ENCODE data around the gene CTTNBP2. TPM values are rescaled to one million over a fixed set of nuclear protein-coding genes. Genes with fewer than 3 reads are reported as not detected.

Gene CTTNBP2
- polyA plus RNA-seq, 1 of the 3 experiments (the other 2 are of a cell fraction), result not detected

DNA sequence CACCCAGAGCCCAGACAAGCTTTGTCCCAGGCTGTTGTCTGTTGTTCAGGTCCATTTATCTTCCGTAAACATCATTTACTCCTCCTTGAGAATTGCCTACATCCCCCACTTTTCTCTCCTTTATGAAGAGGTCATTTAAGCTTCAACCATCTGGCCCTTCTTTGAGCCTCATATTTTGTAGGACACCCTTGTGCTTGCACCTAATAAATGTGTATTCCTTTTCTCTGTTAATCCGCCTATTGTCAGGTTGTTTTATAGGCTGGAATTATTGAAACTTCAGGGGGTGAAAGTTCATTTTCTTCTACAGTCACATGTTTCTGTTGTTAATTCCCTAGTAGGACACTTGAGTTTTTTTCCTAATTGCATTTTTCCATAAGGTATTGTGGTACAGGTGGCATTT is 19.6 kb upstream of the CTTNBP2 start:
- Histone ChIP-seq H3K27ac (ENCODE audit: low read depth in 2 of 2, low read length in 1 of 2) (no peak overlapping the region), H3K9me2 (no peaks in the 10 kb centered on the region), H3K9ac (no peak overlapping the region), H3F3A (replicated peaks; ENCODE audit: insufficient read depth) (no peaks in the 10 kb centered on the region), H3K9me3 (no peaks in the 10 kb centered on the region), H3K27me3 (ENCODE audit: insufficient read depth) (no peaks in the 10 kb centered on the region), H3K79me2 (ENCODE audit: insufficient read depth) (no peaks in the 10 kb centered on the region), H2AFZ (ENCODE audit: low read depth) (no peak overlapping the region), H3K4me1 (ENCODE audit: control insufficient read depth in 1 of 2, insufficient read depth in 2 of 2, low read depth in 1 of 2, low read length in 1 of 2) (no peaks in the 10 kb centered on the region), H3K4me3 (ENCODE audit: low read depth in 2 of 2, low read length in 1 of 2) (no peak overlapping the region), H3K4me2 (no peak overlapping the region), H4K20me1 (ENCODE audit: insufficient read depth) (no peaks in the 10 kb centered on the region), H3K36me3 (replicated peaks in 1 of 2; ENCODE audit: control insufficient read depth in 1 of 2, insufficient read depth in 2 of 2, low read length in 1 of 2) (no peaks in the 10 kb centered on the region)
- ChIA-PET POLR2A (no interaction called here), CTCF (no interaction called here)
- 14% methylated on average over 2 of the region's 2 CpGs for WGBS (ENCODE audit: low lambda C conversion rate)
- TF ChIP-seq SIN3A (IDR thresholded peaks at IDR 0.05; ENCODE audit: borderline replicate concordance, low read depth, low read length) (no peak), GABPA (IDR thresholded peaks at IDR 0.05; ENCODE audit: low read depth) (no peak), FOSL2 (IDR thresholded peaks at IDR 0.05; ENCODE audit: borderline replicate concordance, low read depth) (no peak), RXRA (IDR thresholded peaks at IDR 0.05; ENCODE audit: borderline replicate concordance, low read depth) (no peak), NFIC (IDR thresholded peaks at IDR 0.05; ENCODE audit: borderline replicate concordance) (no peak), RFX5 (IDR thresholded peaks at IDR 0.05; ENCODE audit: low read length) (no peak), CHD2 (IDR thresholded peaks at IDR 0.05; ENCODE audit: low read length, partially characterized antibody) (no peak), RAD21 (IDR thresholded peaks at IDR 0.05; ENCODE audit: low read length) (no peak), POLR2AphosphoS5 (IDR thresholded peaks at IDR 0.05; ENCODE audit: low read depth, low read length) (no peak), ELF1 (IDR thresholded peaks at IDR 0.05) (no peak), TAF1 (IDR thresholded peaks at IDR 0.05; ENCODE audit: borderline replicate concordance, low read depth, low read length) (no peak), SMC3 (IDR thresholded peaks at IDR 0.05; ENCODE audit: low read depth, low read length) (no peak), RCOR1 (IDR thresholded peaks at IDR 0.05; ENCODE audit: low read length) (no peak), GATA2 (CRISPR knock-in tag; IDR thresholded peaks at IDR 0.05) (no peak)
- TF ChIP-seq, protein P1, sequence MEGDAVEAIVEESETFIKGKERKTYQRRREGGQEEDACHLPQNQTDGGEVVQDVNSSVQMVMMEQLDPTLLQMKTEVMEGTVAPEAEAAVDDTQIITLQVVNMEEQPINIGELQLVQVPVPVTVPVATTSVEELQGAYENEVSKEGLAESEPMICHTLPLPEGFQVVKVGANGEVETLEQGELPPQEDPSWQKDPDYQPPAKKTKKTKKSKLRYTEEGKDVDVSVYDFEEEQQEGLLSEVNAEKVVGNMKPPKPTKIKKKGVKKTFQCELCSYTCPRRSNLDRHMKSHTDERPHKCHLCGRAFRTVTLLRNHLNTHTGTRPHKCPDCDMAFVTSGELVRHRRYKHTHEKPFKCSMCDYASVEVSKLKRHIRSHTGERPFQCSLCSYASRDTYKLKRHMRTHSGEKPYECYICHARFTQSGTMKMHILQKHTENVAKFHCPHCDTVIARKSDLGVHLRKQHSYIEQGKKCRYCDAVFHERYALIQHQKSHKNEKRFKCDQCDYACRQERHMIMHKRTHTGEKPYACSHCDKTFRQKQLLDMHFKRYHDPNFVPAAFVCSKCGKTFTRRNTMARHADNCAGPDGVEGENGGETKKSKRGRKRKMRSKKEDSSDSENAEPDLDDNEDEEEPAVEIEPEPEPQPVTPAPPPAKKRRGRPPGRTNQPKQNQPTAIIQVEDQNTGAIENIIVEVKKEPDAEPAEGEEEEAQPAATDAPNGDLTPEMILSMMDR (IDR thresholded peaks at IDR 0.05), result no peak
- TF ChIP-seq, protein P2, sequence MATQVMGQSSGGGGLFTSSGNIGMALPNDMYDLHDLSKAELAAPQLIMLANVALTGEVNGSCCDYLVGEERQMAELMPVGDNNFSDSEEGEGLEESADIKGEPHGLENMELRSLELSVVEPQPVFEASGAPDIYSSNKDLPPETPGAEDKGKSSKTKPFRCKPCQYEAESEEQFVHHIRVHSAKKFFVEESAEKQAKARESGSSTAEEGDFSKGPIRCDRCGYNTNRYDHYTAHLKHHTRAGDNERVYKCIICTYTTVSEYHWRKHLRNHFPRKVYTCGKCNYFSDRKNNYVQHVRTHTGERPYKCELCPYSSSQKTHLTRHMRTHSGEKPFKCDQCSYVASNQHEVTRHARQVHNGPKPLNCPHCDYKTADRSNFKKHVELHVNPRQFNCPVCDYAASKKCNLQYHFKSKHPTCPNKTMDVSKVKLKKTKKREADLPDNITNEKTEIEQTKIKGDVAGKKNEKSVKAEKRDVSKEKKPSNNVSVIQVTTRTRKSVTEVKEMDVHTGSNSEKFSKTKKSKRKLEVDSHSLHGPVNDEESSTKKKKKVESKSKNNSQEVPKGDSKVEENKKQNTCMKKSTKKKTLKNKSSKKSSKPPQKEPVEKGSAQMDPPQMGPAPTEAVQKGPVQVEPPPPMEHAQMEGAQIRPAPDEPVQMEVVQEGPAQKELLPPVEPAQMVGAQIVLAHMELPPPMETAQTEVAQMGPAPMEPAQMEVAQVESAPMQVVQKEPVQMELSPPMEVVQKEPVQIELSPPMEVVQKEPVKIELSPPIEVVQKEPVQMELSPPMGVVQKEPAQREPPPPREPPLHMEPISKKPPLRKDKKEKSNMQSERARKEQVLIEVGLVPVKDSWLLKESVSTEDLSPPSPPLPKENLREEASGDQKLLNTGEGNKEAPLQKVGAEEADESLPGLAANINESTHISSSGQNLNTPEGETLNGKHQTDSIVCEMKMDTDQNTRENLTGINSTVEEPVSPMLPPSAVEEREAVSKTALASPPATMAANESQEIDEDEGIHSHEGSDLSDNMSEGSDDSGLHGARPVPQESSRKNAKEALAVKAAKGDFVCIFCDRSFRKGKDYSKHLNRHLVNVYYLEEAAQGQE (IDR thresholded peaks at IDR 0.05; ENCODE audit: low read depth, low read length), result no peak
- TF ChIP-seq, protein P3, sequence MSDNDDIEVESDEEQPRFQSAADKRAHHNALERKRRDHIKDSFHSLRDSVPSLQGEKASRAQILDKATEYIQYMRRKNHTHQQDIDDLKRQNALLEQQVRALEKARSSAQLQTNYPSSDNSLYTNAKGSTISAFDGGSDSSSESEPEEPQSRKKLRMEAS (IDR thresholded peaks at IDR 0.05; ENCODE audit: low read depth), result no peak
- TF ChIP-seq, protein P4, sequence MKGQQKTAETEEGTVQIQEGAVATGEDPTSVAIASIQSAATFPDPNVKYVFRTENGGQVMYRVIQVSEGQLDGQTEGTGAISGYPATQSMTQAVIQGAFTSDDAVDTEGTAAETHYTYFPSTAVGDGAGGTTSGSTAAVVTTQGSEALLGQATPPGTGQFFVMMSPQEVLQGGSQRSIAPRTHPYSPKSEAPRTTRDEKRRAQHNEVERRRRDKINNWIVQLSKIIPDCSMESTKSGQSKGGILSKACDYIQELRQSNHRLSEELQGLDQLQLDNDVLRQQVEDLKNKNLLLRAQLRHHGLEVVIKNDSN (IDR thresholded peaks at IDR 0.05; ENCODE audit: borderline replicate concordance, low read depth), result no peak
- no peak for DNase-seq
